Stimulated activated CD4-positive, alpha-beta T cell treated with anti-CD3 and anti-CD28 coated beads, Interleukin-4, amount 100 ng/mL, for 48 hours (primary cell): ENCODE measurements around the gene PDCD6IP.
"Not testable (repeated sequence)": the region's sequence is repeated elsewhere in the genome, so short reads cannot be mapped to it uniquely, and the experiment has no call there.

Experiments used
- DNase-seq, 2 donors: peaks; one replicate each; pipeline ENCODE4 v3.0.0-alpha.2; 2020; ENCODE audit warnings: low read depth in 2 of 2

PDCD6IP gene

GRCh38 chr3:33795131-33795530 lies 3.3 kb upstream of the PDCD6IP start:
- DNase-seq: no peak

- no peak for DNase-seq
Measured at GRCh38 chr3:33795856-33796536, 2.4 kb upstream of the PDCD6IP start.

GRCh38 chr3:33798113-33798417 lies 365 bp upstream of the PDCD6IP start:
- DNase-seq: no peak

- no peak for DNase-seq
Measured at GRCh38 chr3:33799202-33799551, 747 bp downstream of the PDCD6IP start.

- DNase-seq: no peak
Measured at GRCh38 chr3:33803252-33803651, 4.8 kb downstream of the PDCD6IP start.

- no peak for DNase-seq
Measured at GRCh38 chr3:33803894-33804526, 5.6 kb downstream of the PDCD6IP start.

- DNase-seq: no peak
Measured at GRCh38 chr3:33807191-33807590, 8.8 kb downstream of the PDCD6IP start.

- DNase-seq: no peak
Measured at GRCh38 chr3:33808559-33808958, 10.1 kb downstream of the PDCD6IP start.

- no peak for DNase-seq
Measured at GRCh38 chr3:33810545-33810944, 12.1 kb downstream of the PDCD6IP start.

GRCh38 chr3:33821989-33822388 lies 23.6 kb downstream of the PDCD6IP start:
- no peak for DNase-seq

- DNase-seq: no peak
Measured at GRCh38 chr3:33823821-33824220, 25.4 kb downstream of the PDCD6IP start.

GRCh38 chr3:33825111-33825510 lies 26.7 kb downstream of the PDCD6IP start:
- DNase-seq: no peak

- no peak for DNase-seq
Measured at GRCh38 chr3:33826206-33826605, 27.8 kb downstream of the PDCD6IP start.

GRCh38 chr3:33826688-33827087 lies 28.3 kb downstream of the PDCD6IP start:
- DNase-seq: no peak

GRCh38 chr3:33829720-33830119 lies 31.3 kb downstream of the PDCD6IP start:
- DNase-seq: no peak

- DNase-seq: no peak
Measured at GRCh38 chr3:33831053-33831452, 32.6 kb downstream of the PDCD6IP start.

GRCh38 chr3:33833408-33834095 lies 35.1 kb downstream of the PDCD6IP start:
- DNase-seq: no peak

- DNase-seq: no peak
Measured at GRCh38 chr3:33834096-33834453, 35.6 kb downstream of the PDCD6IP start.

GRCh38 chr3:33837182-33837581 lies 38.8 kb downstream of the PDCD6IP start:
- not testable (repeated sequence) for DNase-seq

- no peak for DNase-seq
Measured at GRCh38 chr3:33839283-33839682, 40.9 kb downstream of the PDCD6IP start.

GRCh38 chr3:33840179-33840578 lies 41.7 kb downstream of the PDCD6IP start:
- DNase-seq: no peak

GRCh38 chr3:33848624-33849347 lies 50.4 kb downstream of the PDCD6IP start:
- no peak for DNase-seq

- not testable (repeated sequence) for DNase-seq
Measured at GRCh38 chr3:33850599-33850998, 52.2 kb downstream of the PDCD6IP start.
